SIG-M5 treated with dmso at 0.1 percent for 504 hours (cell line): ENCODE results near the gene CAPN9.

Experiments
- DNase-seq: peaks from one replicate; lab custom pipeline; 2025; ENCODE audit not compliant: unreplicated experiment; lab: John Stamatoyannopoulos, UW

Gene CAPN9

GRCh38 chr1:230745071-230745470 lies 2.1 kb upstream of the CAPN9 start:
- no peak for DNase-seq

GRCh38 chr1:230746617-230747016 lies 571 bp upstream of the CAPN9 start:
- DNase-seq, result no peak

GRCh38 chr1:230747890-230748800 lies 957 bp downstream of the CAPN9 start:
- no peak for DNase-seq

GRCh38 chr1:230749150-230749549 lies 2.0 kb downstream of the CAPN9 start:
- no peak for DNase-seq

GRCh38 chr1:230749635-230750034 lies 2.4 kb downstream of the CAPN9 start:
- DNase-seq, result no peak

GRCh38 chr1:230750576-230750975 lies 3.4 kb downstream of the CAPN9 start:
- DNase-seq, result no peak

- DNase-seq, result no peak
Measured at GRCh38 chr1:230750986-230751625, 3.9 kb downstream of the CAPN9 start.

GRCh38 chr1:230752407-230752806 lies 5.2 kb downstream of the CAPN9 start:
- no peak for DNase-seq

GRCh38 chr1:230753191-230753585 lies 6.0 kb downstream of the CAPN9 start:
- DNase-seq, result no peak

- DNase-seq, result no peak
Measured at GRCh38 chr1:230753586-230754251, 6.5 kb downstream of the CAPN9 start.

- no peak for DNase-seq
Measured at GRCh38 chr1:230754796-230755195, 7.6 kb downstream of the CAPN9 start.

GRCh38 chr1:230757856-230758708 lies 10.9 kb downstream of the CAPN9 start:
- DNase-seq, result no peak

GRCh38 chr1:230758709-230759368 lies 11.7 kb downstream of the CAPN9 start:
- DNase-seq, result no peak

- DNase-seq, result no peak
Measured at GRCh38 chr1:230759369-230760065, 12.3 kb downstream of the CAPN9 start.

GRCh38 chr1:230760360-230760827 lies 13.2 kb downstream of the CAPN9 start:
- no peak for DNase-seq

GRCh38 chr1:230761443-230762167 lies 14.4 kb downstream of the CAPN9 start:
- no peak for DNase-seq

- DNase-seq, result no peak
Measured at GRCh38 chr1:230763927-230764591, 16.9 kb downstream of the CAPN9 start.

- DNase-seq, result no peak
Measured at GRCh38 chr1:230766318-230766717, 19.1 kb downstream of the CAPN9 start.
